Measurements from ENCODE around the gene CELF4. TPM values are rescaled to one million over a fixed set of nuclear protein-coding genes. Genes with fewer than 3 reads are reported as not detected.

Gene CELF4
- total RNA-seq, 4 donors from 2014 or later = 0.32 to 0.81 (median 0.77) TPM

- Histone ChIP-seq H3K4me1 (no peaks in the 10 kb centered on the region), H3K4me3 (no peak overlapping the region), H3K27me3 (peaks cover 21% of the 10 kb centered on the region), H3K36me3 (no peaks in the 10 kb centered on the region), H3K9me3 (no peaks in the 10 kb centered on the region), H3K27ac (no peak overlapping the region)
- no peak for ATAC-seq
- 80 to 92% methylated on average over 7 to 9 of the region's 29 CpGs for WGBS, 2 donors (ENCODE audit: low coverage in 1 of 2)
- TF ChIP-seq CTCF (IDR thresholded peaks at IDR 0.05) (no peak), POLR2AphosphoS5 (IDR thresholded peaks at IDR 0.05) (no peak), EP300 (IDR thresholded peaks at IDR 0.05) (no peak), POLR2A (IDR thresholded peaks at IDR 0.05) (no peak)
Measured at GRCh38 chr18:37321582-37322491, 243.8 kb downstream of the CELF4 start.

- WGBS, 2 donors (ENCODE audit: low coverage in 1 of 2) = 80 to 96% methylated on average over 1 to 4 of the region's 10 CpGs
Measured at GRCh38 chr18:37320317-37320716, 245.3 kb downstream of the CELF4 start.

GRCh38 chr18:37318360-37319355, 246.9 kb downstream of the CELF4 start:
- no peak for ATAC-seq
- no peaks in the 10 kb centered on the region for H3K9me3 ChIP-seq
- no peaks in the 10 kb centered on the region for H3K36me3 ChIP-seq
- WGBS, 2 donors (ENCODE audit: low coverage in 1 of 2) = 85 to 93% methylated on average over 4 of the region's 16 CpGs
- no peak overlapping the region for H3K27ac ChIP-seq
- TF ChIP-seq POLR2AphosphoS5 (IDR thresholded peaks at IDR 0.05) (no peak), EP300 (IDR thresholded peaks at IDR 0.05) (no peak), POLR2A (IDR thresholded peaks at IDR 0.05) (no peak), CTCF (IDR thresholded peaks at IDR 0.05) (no peak)
- H3K4me1 ChIP-seq = no peaks in the 10 kb centered on the region
- H3K27me3 ChIP-seq = peaks cover 21% of the 10 kb centered on the region
- no peak overlapping the region for H3K4me3 ChIP-seq

More at GRCh38 chr18:37320317-37320716, 245.3 kb downstream of the CELF4 start:
- no peaks in the 10 kb centered on the region for H3K9me3 ChIP-seq
- no peaks in the 10 kb centered on the region for H3K4me1 ChIP-seq
- no peak overlapping the region for H3K27ac ChIP-seq
- no peak overlapping the region for H3K4me3 ChIP-seq
- no peak for ATAC-seq
- TF ChIP-seq EP300 (IDR thresholded peaks at IDR 0.05) (no peak), CTCF (IDR thresholded peaks at IDR 0.05) (no peak), POLR2AphosphoS5 (IDR thresholded peaks at IDR 0.05) (no peak)
- peaks cover 21% of the 10 kb centered on the region for H3K27me3 ChIP-seq
- no peaks in the 10 kb centered on the region for H3K36me3 ChIP-seq

GRCh38 chr18:37317486-37317885, 248.1 kb downstream of the CELF4 start:
- H3K27me3 ChIP-seq = peaks cover 15% of the 10 kb centered on the region
- H3K9me3 ChIP-seq = no peaks in the 10 kb centered on the region
- H3K36me3 ChIP-seq = no peaks in the 10 kb centered on the region
- H3K4me1 ChIP-seq = no peaks in the 10 kb centered on the region
- ATAC-seq = no peak
- 78% methylated on average over 1 of the region's 2 CpGs; no CpG with 5 or more reads in 1 of the 2 donors for WGBS, 2 donors (ENCODE audit: low coverage in 1 of 2)
- no peak overlapping the region for H3K27ac ChIP-seq
- TF ChIP-seq EP300 (IDR thresholded peaks at IDR 0.05) (no peak), CTCF (IDR thresholded peaks at IDR 0.05) (no peak), POLR2AphosphoS5 (IDR thresholded peaks at IDR 0.05) (no peak), POLR2A (IDR thresholded peaks at IDR 0.05) (no peak)
- H3K4me3 ChIP-seq = no peak overlapping the region
